ENCODE data around the gene PTPRF.

DNA sequence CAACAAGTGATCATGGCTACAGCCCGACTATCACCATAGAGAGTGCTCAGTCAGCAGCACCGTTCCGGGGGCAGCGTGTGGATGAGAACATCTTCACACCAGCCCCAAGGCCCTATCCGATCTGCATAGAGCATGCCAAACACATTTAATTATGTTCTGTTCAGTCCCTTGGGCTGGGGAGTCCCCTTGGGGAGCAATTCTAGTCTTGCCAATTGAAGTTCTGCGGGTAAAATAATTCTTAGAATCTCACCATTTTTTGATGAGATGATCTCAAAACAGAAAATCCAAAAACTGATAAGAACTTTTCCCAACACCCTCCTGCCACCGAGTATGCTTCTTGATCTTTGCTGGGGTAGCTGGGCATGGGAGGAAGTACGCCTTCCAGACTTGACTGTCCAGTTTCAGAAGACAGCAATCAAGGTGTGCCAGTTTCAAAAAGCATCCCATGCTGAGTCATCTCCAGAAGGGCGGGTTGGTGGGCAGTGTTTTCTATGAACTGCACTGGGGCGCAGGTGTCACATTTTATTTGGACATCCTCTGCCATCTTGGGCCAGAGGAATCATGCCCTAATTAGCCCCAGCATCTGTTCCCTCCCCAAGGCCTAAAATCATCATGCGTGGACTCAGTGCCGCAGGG lies 20.8 kb upstream of the PTPRF start:
- TF ChIP-seq, protein P1, sequence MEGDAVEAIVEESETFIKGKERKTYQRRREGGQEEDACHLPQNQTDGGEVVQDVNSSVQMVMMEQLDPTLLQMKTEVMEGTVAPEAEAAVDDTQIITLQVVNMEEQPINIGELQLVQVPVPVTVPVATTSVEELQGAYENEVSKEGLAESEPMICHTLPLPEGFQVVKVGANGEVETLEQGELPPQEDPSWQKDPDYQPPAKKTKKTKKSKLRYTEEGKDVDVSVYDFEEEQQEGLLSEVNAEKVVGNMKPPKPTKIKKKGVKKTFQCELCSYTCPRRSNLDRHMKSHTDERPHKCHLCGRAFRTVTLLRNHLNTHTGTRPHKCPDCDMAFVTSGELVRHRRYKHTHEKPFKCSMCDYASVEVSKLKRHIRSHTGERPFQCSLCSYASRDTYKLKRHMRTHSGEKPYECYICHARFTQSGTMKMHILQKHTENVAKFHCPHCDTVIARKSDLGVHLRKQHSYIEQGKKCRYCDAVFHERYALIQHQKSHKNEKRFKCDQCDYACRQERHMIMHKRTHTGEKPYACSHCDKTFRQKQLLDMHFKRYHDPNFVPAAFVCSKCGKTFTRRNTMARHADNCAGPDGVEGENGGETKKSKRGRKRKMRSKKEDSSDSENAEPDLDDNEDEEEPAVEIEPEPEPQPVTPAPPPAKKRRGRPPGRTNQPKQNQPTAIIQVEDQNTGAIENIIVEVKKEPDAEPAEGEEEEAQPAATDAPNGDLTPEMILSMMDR (IDR thresholded peaks at IDR 0.05 in 8 of 11, conservative IDR thresholded peaks at IDR 0.05 in 3 of 11) = no peak
- TF ChIP-seq POLR2AphosphoS5 (IDR thresholded peaks at IDR 0.05) (no peak), POLR2A (IDR thresholded peaks at IDR 0.05) (no peak)

All from spleen (tissue), 7 donors.